DMS 273 (cell line): ENCODE results near the gene TSC2.
A peak's percentile ranks its signal among the peaks of the same experiment; 100 is the strongest.

Experiments used
- DNase-seq: peaks from one replicate; lab custom pipeline; 2025; ENCODE audit not compliant: unreplicated experiment; lab: John Stamatoyannopoulos, UW

The TSC2 gene

DNA sequence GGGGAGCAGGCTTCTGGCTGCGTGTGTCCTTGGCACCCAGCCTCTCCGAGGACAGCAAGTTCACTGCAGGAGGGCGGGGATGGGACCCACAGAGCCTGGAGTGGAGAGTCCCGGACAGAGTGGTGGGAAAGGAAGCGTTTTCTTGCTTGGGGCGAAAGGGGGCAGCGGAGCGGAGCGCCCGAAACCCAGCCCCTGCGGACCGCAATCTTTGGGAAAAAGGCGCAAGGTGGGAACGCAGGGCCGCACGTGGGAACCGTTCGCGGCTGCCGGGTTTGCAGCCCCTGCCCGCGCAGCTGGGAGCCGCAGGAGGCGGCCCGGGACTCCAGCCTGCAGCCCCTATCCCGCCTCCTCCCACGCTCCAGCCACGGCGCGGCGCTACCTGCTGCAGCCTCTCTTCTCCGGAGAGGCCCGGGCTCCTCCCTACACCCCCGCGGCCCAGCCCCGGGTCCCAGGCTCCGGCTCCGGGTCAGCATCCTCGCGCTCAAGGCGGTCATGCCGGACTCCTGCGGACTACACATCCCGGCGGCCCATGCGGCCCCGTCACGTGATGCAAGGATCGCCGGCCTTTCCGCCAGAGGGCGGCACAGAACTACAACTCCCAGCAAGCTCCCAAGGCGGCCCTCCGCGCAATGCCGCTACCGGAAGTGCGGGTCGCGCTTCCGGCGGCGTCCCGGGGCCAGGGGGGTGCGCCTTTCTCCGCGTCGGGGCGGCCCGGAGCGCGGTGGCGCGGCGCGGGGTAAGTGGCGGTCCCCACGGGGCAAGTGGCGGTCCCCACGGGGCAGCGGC lies at the start of gene TSC2, which contains the start of gene NTHL1:
TSC2 (plus strand) TSS at position 656 of the 786 bp plus-strand sequence. CDS start 631 bp downstream, outside the sequence.
NTHL1 (minus strand) TSS at position 505 of the 786 bp plus-strand sequence; CDS start at position 494, 11 bp downstream.
- DNase-seq, result peak; percentile 99

DNA sequence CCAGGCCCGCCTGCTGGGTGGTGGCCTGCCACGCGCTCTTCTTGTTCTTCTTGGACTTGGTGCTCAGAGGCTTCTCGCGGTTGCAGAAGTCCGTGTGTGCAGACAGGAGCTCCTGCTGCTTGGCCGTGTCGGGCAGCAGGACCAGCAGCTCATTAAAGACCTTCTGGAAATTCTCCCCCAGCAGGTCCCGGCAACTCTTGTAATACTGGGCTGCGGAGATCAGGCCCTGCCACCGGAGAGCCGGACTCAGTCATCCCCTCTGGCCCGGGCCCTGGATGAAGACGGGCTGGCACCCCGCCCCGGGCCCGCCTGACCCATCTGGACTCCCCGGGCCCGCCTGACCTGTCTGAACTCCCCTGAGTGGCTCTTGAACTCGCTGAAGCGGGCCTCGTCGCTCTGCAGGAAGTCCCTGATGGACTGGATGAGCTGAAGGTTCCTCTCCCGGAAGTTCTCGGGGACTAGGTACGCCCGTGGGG lies 49.4 kb upstream of the TSC2 start:
- DNase-seq, result no peak

- no peak for DNase-seq
Measured at GRCh38 chr16:1998852-1999801, 48.7 kb upstream of the TSC2 start.

DNA sequence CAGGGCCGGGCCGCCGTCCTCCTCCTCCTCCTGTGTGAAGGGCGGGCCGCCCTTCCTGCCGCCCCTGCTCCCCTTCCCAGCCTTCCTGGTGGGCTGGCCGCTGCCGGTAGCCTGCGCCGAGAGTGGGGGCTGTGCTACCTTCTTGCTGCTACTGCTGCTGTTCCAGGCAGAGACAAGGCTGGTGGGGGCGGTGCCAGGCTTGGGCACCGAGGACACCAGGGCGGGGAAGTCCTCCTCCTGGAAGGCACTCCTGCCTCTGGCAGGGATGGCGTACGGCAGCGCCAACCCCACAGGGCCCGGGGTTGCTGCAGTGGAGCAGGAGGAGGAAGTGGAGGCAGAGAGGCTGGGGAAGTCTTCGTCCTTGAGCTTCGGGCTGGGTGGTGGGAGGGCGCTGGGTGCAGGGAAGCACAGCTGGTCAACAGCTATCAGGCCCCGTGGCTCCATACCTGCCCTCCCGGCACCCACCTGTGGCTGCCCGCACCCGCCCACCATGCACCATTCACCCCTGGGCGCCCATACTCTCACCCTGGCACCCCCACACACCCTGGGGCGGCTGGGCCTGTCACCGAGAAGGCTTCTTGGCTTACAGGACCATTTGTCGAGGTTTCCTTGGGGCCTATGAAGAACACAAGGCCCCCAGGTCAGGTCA lies 47.8 kb upstream of the TSC2 start:
- no peak for DNase-seq

DNA sequence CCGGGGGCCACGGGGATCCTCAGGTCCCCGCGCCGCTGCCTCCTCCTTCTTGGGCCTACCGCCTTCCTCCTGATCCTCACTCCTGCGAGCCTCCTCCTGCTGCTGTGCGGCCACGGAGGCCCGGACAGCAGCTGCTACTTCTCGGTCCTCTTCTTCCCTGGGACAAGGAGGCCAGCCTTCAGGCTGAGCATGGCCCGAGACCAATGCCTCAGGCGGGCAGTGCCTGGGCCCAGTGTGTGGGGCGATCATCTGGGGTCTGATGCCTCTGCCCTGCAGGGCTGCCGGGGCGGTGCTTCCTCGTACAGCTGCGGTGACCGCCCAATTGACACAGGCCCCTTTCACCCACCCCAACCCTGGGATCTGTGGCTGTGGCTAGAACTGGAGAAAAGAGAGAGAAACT lies 46.8 kb upstream of the TSC2 start:
- no peak for DNase-seq

GRCh38 chr16:2001456-2002355 lies 46.1 kb upstream of the TSC2 start:
- DNase-seq, result no peak

- no peak for DNase-seq
Measured at GRCh38 chr16:2002406-2003230, 45.2 kb upstream of the TSC2 start.

DNA sequence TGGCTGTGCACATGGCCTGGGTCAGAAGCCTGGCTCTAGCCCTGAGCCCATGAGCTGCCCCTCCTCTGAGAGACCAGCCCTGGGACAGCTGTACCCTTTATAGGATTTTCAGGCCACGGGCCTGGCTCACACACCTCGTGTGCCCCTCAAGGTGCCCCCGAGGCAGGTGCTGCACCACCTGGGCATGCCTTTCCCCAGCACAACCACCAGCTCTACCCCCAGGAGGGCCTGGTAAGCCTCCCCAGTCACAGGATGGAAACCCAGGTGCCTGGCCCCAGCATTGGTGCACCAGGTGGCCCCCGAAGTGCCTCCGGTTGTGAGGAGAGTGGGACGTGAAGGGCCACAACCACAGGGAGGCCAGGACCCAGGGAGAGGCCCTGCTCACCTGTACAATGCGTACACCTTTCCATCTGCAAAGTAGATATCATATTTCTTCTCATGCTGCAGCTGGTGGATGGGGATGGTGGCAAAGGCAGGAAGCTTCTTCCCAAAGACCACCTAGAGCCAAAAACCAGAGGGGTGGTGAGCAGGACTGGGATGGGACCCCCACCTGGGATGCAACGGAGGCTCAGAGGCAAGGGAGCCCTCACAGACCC lies 44.5 kb upstream of the TSC2 start:
- DNase-seq, result no peak

- peak; percentile 99 for DNase-seq
Measured at GRCh38 chr16:2003827-2004641, 43.8 kb upstream of the TSC2 start.

- DNase-seq, result peak; percentile 83
Measured at GRCh38 chr16:2004795-2005517, 42.8 kb upstream of the TSC2 start.

- peak; percentile 87 for DNase-seq
Measured at GRCh38 chr16:2005646-2006045, 42.1 kb upstream of the TSC2 start.

DNA sequence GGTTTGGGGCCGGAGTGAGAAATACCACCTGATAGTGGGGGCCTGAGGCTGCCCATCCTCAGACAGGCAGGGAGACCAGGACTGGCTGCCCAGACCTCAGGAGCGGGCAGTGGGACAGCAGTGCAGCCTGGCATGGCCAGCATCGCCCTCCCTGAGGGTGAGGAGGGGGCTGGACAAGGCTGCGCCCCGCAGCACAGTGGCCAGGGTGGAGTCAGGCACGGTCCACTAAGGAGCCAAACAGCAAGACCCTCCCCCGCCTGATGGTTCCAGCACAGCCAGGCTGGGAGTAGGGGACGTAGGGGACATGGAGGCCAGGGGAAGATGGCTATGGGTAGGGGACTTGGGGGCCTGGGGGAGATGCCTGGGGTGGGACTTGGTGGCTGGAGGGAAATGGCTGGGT lies 41.5 kb upstream of the TSC2 start:
- no peak for DNase-seq

DNA sequence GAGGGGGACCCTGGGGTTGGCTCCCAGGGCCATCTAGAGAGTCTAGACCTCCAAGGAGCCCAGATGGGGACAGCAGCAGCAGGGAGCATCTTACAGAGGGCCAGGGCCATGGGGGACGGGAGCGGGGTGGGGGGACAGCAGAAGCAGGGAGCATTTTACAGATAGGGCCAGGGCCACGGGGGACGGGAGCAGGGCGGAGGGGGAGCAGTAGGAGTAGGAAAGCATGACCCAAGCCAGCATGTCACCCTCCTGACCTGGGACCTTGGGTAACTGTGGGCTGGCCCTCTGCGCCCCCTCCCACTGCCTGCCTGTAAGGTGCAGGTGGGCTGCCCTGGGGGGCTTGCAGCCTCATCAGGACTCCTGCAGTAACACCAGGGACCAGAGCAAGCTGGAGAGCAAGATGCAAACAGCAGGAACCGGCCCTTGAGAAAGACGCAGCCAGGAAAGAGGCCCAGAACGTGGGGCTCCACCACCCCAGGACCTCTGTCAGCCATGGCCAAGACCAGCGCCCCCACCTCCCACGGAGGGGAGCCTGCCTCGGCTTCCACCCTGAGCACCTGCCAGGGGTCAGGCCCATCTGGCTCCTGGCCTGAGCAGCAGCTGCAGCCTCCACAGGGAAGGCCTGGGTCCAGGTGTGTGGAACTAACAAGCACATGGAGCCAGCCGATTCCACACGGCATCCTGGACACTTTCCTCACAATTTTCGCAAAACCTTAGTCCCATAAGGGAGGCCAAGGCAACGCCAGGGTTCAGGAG lies 40.5 kb upstream of the TSC2 start:
- peak; percentile 57 for DNase-seq

- peak; percentile 78 for DNase-seq
Measured at GRCh38 chr16:2008009-2008526, 39.7 kb upstream of the TSC2 start.

- DNase-seq, result peak; percentile 79
Measured at GRCh38 chr16:2008631-2009163, 39.1 kb upstream of the TSC2 start.

DNA sequence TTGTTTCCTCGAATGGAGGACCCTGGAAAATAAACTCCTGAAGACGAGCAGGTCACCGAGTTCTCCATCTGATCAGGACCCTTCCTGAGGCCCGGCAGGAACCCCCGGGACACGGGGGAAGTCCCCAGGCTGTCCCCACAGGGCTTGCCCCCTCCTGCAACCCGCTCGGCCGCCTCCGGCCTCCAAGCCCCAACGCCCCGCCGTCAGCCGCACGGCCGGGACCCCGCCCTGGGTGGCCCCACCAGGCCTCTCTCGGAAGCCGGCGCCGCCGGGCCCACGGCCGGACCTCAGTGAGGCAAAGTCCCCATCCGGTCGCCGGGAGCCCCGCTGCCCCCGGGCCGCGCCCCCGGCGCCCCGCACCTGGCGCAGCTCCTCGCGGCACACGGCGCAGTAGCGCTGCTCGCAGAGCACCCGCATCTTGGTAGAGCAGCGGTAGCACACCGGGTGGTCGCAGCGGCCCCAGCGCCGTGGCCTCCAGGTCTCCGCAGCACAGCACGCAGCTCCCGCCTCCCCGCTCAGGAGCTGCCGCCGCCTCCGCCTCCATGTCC lies 38.5 kb upstream of the TSC2 start:
- peak; percentile 65 for DNase-seq
